Right cardiac atrium (tissue), 5 donors: ENCODE measurements around the gene KRTAP1-1. TPM values are rescaled to one million over a fixed set of nuclear protein-coding genes. Genes with fewer than 3 reads are reported as not detected.
"Not testable (repeated sequence)": the region's sequence is repeated elsewhere in the genome, so short reads cannot be mapped to it uniquely, and the experiment has no call there.

Experiments used
- ATAC-seq, 2 donors: fragments of 200-7000 bp; cut with Tn5 transposase; one replicate each; pipeline versions ENCODE4 v1.8.0 to v1.9.1; 2020; ENCODE audit warnings: moderate library complexity in 2 of 2, mild to moderate bottlenecking in 1 of 2
- DNase-seq, 3 donors: peaks; one replicate each; pipeline ENCODE4 v3.0.0-alpha.2; 2020
- H3K27ac ChIP-seq: one replicate; pipeline ENCODE4 v1.5.1; 2013; ENCODE audit warnings: mild to moderate bottlenecking, low read length, control low read depth, moderate library complexity
- H3K27me3 ChIP-seq: one replicate; pipeline ENCODE4 v1.6.1; 2013; ENCODE audit not compliant: control insufficient read depth, insufficient read depth
- H3K4me1 ChIP-seq: one replicate; pipeline ENCODE4 v1.6.1; 2013; ENCODE audit warnings: low read length; ENCODE audit not compliant: control insufficient read depth, insufficient read depth
- H3K4me3 ChIP-seq: one replicate; pipeline ENCODE4 v1.5.1; 2013; ENCODE audit warnings: low read length, control low read depth
- H3K9me3 ChIP-seq: one replicate; pipeline ENCODE4 v1.6.1; 2013; ENCODE audit warnings: low read length; ENCODE audit not compliant: control insufficient read depth
- WGBS: extraction: QIAGEN DNeasy Blood & Tissue Kit; methylation state at CpG from one replicate; pipeline ENCODE4 v1.1.7; 2013; 5-methylcytosine and 5-hydroxymethylcytosine counted together
- intact Hi-C, 4 donors: fragments of 100-400 bp; cut with DNase I; formaldehyde crosslinking; loops; one replicate each; pipeline versions ENCODE4 v1.11.0 to v1.14.0; 2022 to 2023
- polyA plus RNA-seq: library from polyadenylated mRNA; stranded (reverse); fragments of 200-250 nt; gene quantifications from one replicate; pipeline ENCODE4 v1.2.3, GENCODE V29; 2013
- total RNA-seq, 4 donors: library from RNA; stranded (reverse); fragmentation: NEBNext Ultra II Directional; extraction: Animal tissue kit (Norgen Biotek cat#: 25700); gene quantifications; one replicate each; pipeline ENCODE4 v1.2.1, GENCODE V29; 2021
- donor health status: healthy with polysubstance abuse.
- donor health status: DM: no; HTN: yes; CAD: no.
- donor health status: DM: no; HTN: no; CAD: no.
- donor health status: DM: no; HTN: yes; CAD: no; lungs with severe emphysema.
- donor health status: DM: yes; HTN: yes; CAD: no.

The KRTAP1-1 gene
- total and polyA plus RNA-seq, 5 donors, result not detected

GRCh38 chr17:41009936-41010335, 31.3 kb downstream of the KRTAP1-1 start:
- Histone ChIP-seq H3K4me1 (no peaks in the 10 kb centered on the region), H3K4me3 (no peak overlapping the region), H3K27ac (no peak overlapping the region), H3K9me3 (no peaks in the 10 kb centered on the region), H3K27me3 (no peaks in the 10 kb centered on the region)
- intact Hi-C loops, result no loop called here
- DNase-seq (no peak), ATAC-seq (no peak)
- WGBS, result 78% methylated on average over 1 of the region's 1 CpG

GRCh38 chr17:41009301-41009760, 31.9 kb downstream of the KRTAP1-1 start:
- no peaks in the 10 kb centered on the region for H3K4me1 ChIP-seq
- H3K9me3 ChIP-seq, result no peaks in the 10 kb centered on the region
- no peaks in the 10 kb centered on the region for H3K27me3 ChIP-seq
- DNase-seq, result no peak
- H3K27ac ChIP-seq, result no peak overlapping the region
- intact Hi-C loops, result no loop called here
- 47% methylated on average over 4 of the region's 4 CpGs for WGBS
- H3K4me3 ChIP-seq, result no peak overlapping the region
- no peak for ATAC-seq

GRCh38 chr17:41008811-41009210, 32.4 kb downstream of the KRTAP1-1 start, which contains the start of gene KRTAP3-1:
Gene KRTAP3-1 (minus strand): TSS chr17:41009128. CDS start chr17:41009074, 54 bp downstream.
- intact Hi-C loops, result no loop called here
- Histone ChIP-seq H3K4me1 (no peaks in the 10 kb centered on the region), H3K9me3 (no peaks in the 10 kb centered on the region), H3K27ac (no peak within 1 kb of the TSS), H3K4me3 (no peak within 1 kb of the TSS), H3K27me3 (no peaks in the 10 kb centered on the region)
- 79% methylated on average over 8 of the region's 8 CpGs for WGBS
- DNase-seq (no peak), ATAC-seq (no peak)

- Histone ChIP-seq H3K4me1 (no peaks in the 10 kb centered on the region), H3K27ac (no peak overlapping the region), H3K27me3 (no peaks in the 10 kb centered on the region), H3K4me3 (no peak overlapping the region), H3K9me3 (no peaks in the 10 kb centered on the region)
- intact Hi-C loops, result no loop called here
- no peak for ATAC-seq
- peak in 1 of 3 donors; percentile 27 for DNase-seq
- 85% methylated on average over 3 of the region's 3 CpGs for WGBS
These were observed 36.9 kb downstream of the KRTAP1-1 start for GRCh38 chr17:41004397-41004796.

GRCh38 chr17:41003926-41004325, 37.3 kb downstream of the KRTAP1-1 start:
- ATAC-seq, result no peak
- DNase-seq, result no peak
- no peak overlapping the region for H3K4me3 ChIP-seq
- WGBS, result 61% methylated on average over 4 of the region's 4 CpGs
- H3K9me3 ChIP-seq, result no peaks in the 10 kb centered on the region
- no peaks in the 10 kb centered on the region for H3K27me3 ChIP-seq
- intact Hi-C loops, result no loop called here
- no peak overlapping the region for H3K27ac ChIP-seq
- H3K4me1 ChIP-seq, result no peaks in the 10 kb centered on the region

GRCh38 chr17:41002814-41003213, 38.4 kb downstream of the KRTAP1-1 start:
- intact Hi-C loops, result no loop called here

GRCh38 chr17:41001795-41002194, 39.5 kb downstream of the KRTAP1-1 start:
- H3K27me3 ChIP-seq, result no peaks in the 10 kb centered on the region
- WGBS, result 74% methylated on average over 4 of the region's 4 CpGs
- no peak for ATAC-seq

More at GRCh38 chr17:41002814-41003213, 38.4 kb downstream of the KRTAP1-1 start:
- Histone ChIP-seq H3K9me3 (no peaks in the 10 kb centered on the region), H3K27me3 (no peaks in the 10 kb centered on the region), H3K4me1 (no peaks in the 10 kb centered on the region), H3K27ac (no peak overlapping the region), H3K4me3 (no peak overlapping the region)
- DNase-seq (no peak), ATAC-seq (no peak)
- 58% methylated on average over 5 of the region's 5 CpGs for WGBS

GRCh38 chr17:40999563-40999962, 41.7 kb downstream of the KRTAP1-1 start, which contains the start of gene KRTAP3-2:
Gene KRTAP3-2 (minus strand): TSS chr17:40999906. CDS start chr17:40999853, 53 bp downstream.
- H3K4me3 ChIP-seq, H3K27me3 ChIP-seq, H3K27ac ChIP-seq, H3K4me1 ChIP-seq, ATAC-seq, intact Hi-C loops, H3K9me3 ChIP-seq: not testable (repeated sequence)
- DNase-seq, result peak in 1 of 3 donors; percentile 22
- 70% methylated on average over 6 of the region's 6 CpGs for WGBS

More at GRCh38 chr17:41001795-41002194, 39.5 kb downstream of the KRTAP1-1 start:
- Histone ChIP-seq H3K27ac (no peak overlapping the region), H3K4me1 (no peaks in the 10 kb centered on the region), H3K4me3 (no peak overlapping the region), H3K9me3 (no peaks in the 10 kb centered on the region)
- intact Hi-C loops, result no loop called here
- no peak for DNase-seq

- Histone ChIP-seq H3K4me3 (no peak overlapping the region), H3K4me1 (no peaks in the 10 kb centered on the region), H3K27ac (no peak overlapping the region), H3K9me3 (no peaks in the 10 kb centered on the region), H3K27me3 (no peaks in the 10 kb centered on the region)
- DNase-seq, result no peak
- intact Hi-C loops, result no loop called here
- ATAC-seq, result no peak
- WGBS, result 70% methylated on average over 2 of the region's 2 CpGs
These were observed 43.9 kb downstream of the KRTAP1-1 start for GRCh38 chr17:40997361-40997760.

GRCh38 chr17:40996829-40997228, 44.4 kb downstream of the KRTAP1-1 start:
- no peak overlapping the region for H3K4me3 ChIP-seq
- H3K9me3 ChIP-seq, result no peaks in the 10 kb centered on the region
- DNase-seq, result no peak
- no peak overlapping the region for H3K27ac ChIP-seq
- H3K27me3 ChIP-seq, result no peaks in the 10 kb centered on the region
- no peaks in the 10 kb centered on the region for H3K4me1 ChIP-seq
- intact Hi-C loops, result no loop called here
- ATAC-seq, result no peak
- WGBS, result 81% methylated on average over 4 of the region's 4 CpGs

GRCh38 chr17:40995116-40995515, 46.1 kb downstream of the KRTAP1-1 start:
- no peak overlapping the region for H3K27ac ChIP-seq
- ATAC-seq, result no peak
- 54% methylated on average over 1 of the region's 1 CpG for WGBS
- H3K4me3 ChIP-seq, result no peak overlapping the region
- H3K4me1 ChIP-seq, result no peaks in the 10 kb centered on the region
- no peaks in the 10 kb centered on the region for H3K27me3 ChIP-seq
- DNase-seq, result no peak
- H3K9me3 ChIP-seq, result no peaks in the 10 kb centered on the region
- intact Hi-C loops, result no loop called here

GRCh38 chr17:40993839-40994238, 47.4 kb downstream of the KRTAP1-1 start, which contains the start of gene KRTAP3-3:
Gene KRTAP3-3 (minus strand): TSS chr17:40994164. CDS start chr17:40994097, 67 bp downstream.
- ATAC-seq, result no peak
- Histone ChIP-seq H3K4me3 (no peak within 1 kb of the TSS), H3K27me3 (no peaks in the 10 kb centered on the region), H3K9me3 (no peaks in the 10 kb centered on the region), H3K4me1 (no peaks in the 10 kb centered on the region), H3K27ac (no peak within 1 kb of the TSS)
- 36% methylated on average over 4 of the region's 4 CpGs for WGBS
- no peak for DNase-seq
- intact Hi-C loops, result no loop called here
